OCI-LY7 (cell line): ENCODE data around the gene BRIP1.

Source experiments
- CTCF ChIP-seq: fragments of 200-600 bp; sonication (generic); conservative IDR thresholded peaks from 2 replicates; pipeline ENCODE4 v1.5.1; 2014; ENCODE audit warnings: mild to moderate bottlenecking, antibody characterized with exemption, low read length, moderate library complexity, mixed read lengths
- EZH2phosphoT487 ChIP-seq: fragments of 200-600 bp; sonication (generic); IDR thresholded peaks from 2 replicates; pipeline ENCODE4 v1.6.1; 2018; ENCODE audit warnings: low read depth, borderline replicate concordance, mild to moderate bottlenecking, mixed run types, antibody characterized with exemption, low read length, moderate library complexity, mixed read lengths

GRCh38 chr17:61729690-61730268 lies 133.5 kb downstream of the BRIP1 start:
- TF ChIP-seq CTCF (no peak), EZH2phosphoT487 (no peak)
